ENCODE data around the gene COPB2. TPM values are rescaled to one million over a fixed set of nuclear protein-coding genes. Genes with fewer than 3 reads are reported as not detected.
A peak's percentile ranks its signal among the peaks of the same experiment; 100 is the strongest.
"Not testable (repeated sequence)": the region's sequence is repeated elsewhere in the genome, so short reads cannot be mapped to it uniquely, and the experiment has no call there.

Gene COPB2
- total and polyA plus RNA-seq, 8 donors, result 26.9 to 114 (median 93.6) TPM

DNA sequence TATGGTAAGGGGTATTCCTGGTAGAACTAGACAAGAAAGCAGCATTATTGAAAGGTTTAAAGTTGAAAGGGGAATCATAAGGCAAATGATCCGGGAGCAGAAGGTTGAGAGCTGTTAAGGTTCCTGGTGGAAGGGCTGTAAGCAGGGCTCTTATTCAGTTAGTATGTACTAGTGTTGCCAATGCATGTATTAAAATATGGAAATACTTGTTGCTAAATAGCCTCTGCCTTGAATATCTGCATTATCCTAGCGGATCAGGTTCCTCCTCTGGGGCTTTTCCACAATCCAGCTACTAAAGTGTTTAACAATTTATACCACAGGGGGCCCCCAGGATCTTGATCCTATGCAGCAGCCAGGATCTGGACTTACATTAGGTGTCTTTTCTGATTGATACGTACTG is 7.3 kb upstream of the COPB2 start:
- 93 to 95% methylated on average over 3 of the region's 3 CpGs for WGBS, 2 donors
- peaks cover under 1 to 6% (median 1%) of the 10 kb centered on the region in 3 donors for H3K4me1 ChIP-seq
- no peak for ATAC-seq
- intact Hi-C loops (cut with DNase I), result no loop called here
- H3K27ac ChIP-seq, result no peak overlapping the region
- TF ChIP-seq, protein P1, sequence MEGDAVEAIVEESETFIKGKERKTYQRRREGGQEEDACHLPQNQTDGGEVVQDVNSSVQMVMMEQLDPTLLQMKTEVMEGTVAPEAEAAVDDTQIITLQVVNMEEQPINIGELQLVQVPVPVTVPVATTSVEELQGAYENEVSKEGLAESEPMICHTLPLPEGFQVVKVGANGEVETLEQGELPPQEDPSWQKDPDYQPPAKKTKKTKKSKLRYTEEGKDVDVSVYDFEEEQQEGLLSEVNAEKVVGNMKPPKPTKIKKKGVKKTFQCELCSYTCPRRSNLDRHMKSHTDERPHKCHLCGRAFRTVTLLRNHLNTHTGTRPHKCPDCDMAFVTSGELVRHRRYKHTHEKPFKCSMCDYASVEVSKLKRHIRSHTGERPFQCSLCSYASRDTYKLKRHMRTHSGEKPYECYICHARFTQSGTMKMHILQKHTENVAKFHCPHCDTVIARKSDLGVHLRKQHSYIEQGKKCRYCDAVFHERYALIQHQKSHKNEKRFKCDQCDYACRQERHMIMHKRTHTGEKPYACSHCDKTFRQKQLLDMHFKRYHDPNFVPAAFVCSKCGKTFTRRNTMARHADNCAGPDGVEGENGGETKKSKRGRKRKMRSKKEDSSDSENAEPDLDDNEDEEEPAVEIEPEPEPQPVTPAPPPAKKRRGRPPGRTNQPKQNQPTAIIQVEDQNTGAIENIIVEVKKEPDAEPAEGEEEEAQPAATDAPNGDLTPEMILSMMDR (IDR thresholded peaks at IDR 0.05), result no peak
- no peaks in the 10 kb centered on the region for H3K9me3 ChIP-seq
- no peak overlapping the region for H3K4me3 ChIP-seq
- no peak for DNase-seq
- FAIRE-seq, result no peak
- no peaks in the 10 kb centered on the region for H3K27me3 ChIP-seq
- no peaks in the 10 kb centered on the region for H3K36me3 ChIP-seq

DNA sequence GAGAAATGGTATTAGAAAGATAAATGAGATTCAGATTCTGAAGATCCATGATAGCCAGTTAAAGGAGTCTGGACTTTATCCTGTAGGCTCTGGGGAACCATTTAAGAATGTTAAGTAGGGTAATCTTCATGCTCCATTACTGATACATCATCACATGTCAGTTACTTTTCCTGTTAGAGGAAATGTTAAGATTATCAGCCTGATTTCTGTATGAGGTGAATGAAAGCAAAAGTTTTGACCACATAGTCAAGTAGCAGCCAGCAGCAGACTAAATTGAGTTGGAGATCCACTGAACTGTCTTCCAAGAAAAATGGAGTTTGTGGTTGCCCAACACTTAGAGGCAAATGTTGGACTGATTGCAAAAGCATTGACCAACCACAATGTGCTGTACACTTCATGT is 4.7 kb upstream of the COPB2 start:
- Histone ChIP-seq H3K4me1 (peaks cover 6 to 15% (median 7%) of the 10 kb centered on the region in 3 donors), H3K36me3 (no peaks in the 10 kb centered on the region), H3K27me3 (no peaks in the 10 kb centered on the region), H3K9me3 (no peaks in the 10 kb centered on the region), H3K4me3 (no peak overlapping the region), H3K27ac (no peak overlapping the region)
- ATAC-seq (no peak), DNase-seq (no peak), FAIRE-seq (no peak)
- intact Hi-C loops (cut with DNase I), result no loop called here
- TF ChIP-seq, protein P1 (IDR thresholded peaks at IDR 0.05), result no peak

DNA sequence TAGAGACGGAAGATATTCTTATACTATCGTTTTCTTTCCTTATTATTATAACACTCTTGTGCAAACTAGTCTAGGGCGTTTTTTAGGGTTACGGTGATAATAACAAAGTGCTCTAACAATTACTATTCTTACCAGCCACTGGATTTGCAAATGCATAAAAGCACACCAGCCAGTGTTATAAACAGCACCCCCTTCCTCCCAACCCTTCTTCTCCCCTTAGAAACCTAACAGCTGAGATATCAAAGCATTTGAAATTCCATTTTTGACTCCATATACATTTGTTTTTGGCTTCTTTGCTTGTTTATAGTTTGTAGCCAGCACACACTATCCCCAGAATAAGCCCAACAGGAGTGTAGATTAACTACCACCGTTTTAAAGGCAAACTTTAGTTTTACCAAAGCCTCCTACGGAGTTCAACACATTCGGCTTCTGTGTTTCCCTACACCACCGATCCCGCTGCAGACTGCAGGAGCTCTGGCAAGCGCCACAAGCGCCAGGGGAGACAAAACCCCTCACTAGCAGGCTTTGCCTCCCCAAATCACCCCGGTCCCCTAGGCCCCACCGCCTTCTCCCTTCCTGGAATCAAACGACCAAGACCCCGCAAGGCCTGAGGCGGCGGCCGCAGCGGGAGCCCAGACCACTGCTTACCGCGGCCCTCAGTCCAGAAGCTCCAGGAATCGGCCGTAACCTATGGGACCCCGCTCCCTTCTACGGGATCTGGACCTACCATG is 461 bp downstream of the COPB2 start:
- Histone ChIP-seq H3K36me3 (no peaks in the 10 kb centered on the region), H3K9me3 (no peaks in the 10 kb centered on the region), H3K4me1 (peaks cover 10 to 32% (median 31%) of the 10 kb centered on the region in 3 donors), H3K4me3 (peak overlapping the region; percentile 66 to 99 (median 80)), H3K27me3 (no peaks in the 10 kb centered on the region), H3K27ac (peak overlapping the region; percentile 86 to 99 (median 96))
- no peak for FAIRE-seq
- WGBS, 2 donors, result 1% methylated on average over 25 of the region's 25 CpGs
- intact Hi-C loops (cut with DNase I), result no loop called here
- DNase-seq, result no peak
- ATAC-seq, result peak; percentile 3 to 31 (median 22)
- TF ChIP-seq, protein P1 (IDR thresholded peaks at IDR 0.05), result no peak

DNA sequence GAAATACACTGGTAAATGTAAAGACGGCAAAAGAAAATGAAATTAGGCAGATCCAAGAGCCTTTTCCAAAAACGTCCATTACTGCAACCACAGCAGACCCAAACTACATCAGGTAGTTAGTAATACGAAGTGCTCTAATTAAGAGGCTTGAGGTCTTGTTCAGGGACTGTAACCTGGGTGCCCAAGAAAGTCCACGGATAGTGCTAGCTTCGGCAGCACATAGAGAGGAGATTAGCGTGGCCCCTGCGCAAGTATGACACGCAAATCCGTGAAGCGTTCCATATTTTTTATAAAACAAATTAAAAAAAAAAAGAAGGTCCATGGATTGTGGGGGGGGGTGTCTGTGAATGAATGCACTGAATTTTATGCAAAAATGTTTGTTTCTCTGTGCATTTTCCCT is 1.4 kb downstream of the COPB2 start:
- ATAC-seq (no peak), FAIRE-seq (no peak), DNase-seq (no peak)
- 27 to 36% methylated on average over 10 of the region's 10 CpGs for WGBS, 2 donors
- intact Hi-C loops (cut with DNase I), result no loop called here
- TF ChIP-seq, protein P1 (IDR thresholded peaks at IDR 0.05), result no peak
- H3K27me3 ChIP-seq, result no peaks in the 10 kb centered on the region
- H3K9me3 ChIP-seq, result no peaks in the 10 kb centered on the region
- H3K27ac ChIP-seq, result peak overlapping the region in 1 of 4 donors; percentile 18
- H3K36me3 ChIP-seq, result no peaks in the 10 kb centered on the region
- H3K4me3 ChIP-seq, result peak overlapping the region in 3 of 4 donors; percentile 68 to 99 (median 93)
- peaks cover 8 to 35% (median 33%) of the 10 kb centered on the region in 3 donors for H3K4me1 ChIP-seq

DNA sequence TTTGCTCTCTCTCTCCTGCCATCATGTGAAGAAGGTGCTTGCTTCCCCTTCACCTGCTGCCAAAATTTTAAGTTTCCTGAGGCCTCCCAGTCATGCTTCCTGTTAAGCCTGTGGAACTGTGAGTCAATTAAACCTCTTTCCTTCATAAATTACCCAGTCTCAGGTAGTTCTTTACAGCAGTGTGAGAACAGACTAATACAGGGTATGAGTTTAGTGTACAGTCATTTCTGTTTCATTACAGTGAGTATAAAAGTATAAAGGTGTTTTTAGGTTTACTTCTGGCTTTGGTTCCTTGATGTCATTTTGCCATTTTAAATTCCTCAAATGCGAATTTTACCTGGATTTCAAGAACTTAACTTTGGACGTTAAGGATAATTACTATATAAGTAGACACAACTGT is 7.2 kb downstream of the COPB2 start:
- not testable (repeated sequence) for H3K9me3 ChIP-seq, FAIRE-seq

More for the DNA sequence above, 7.2 kb downstream of the COPB2 start:
- peaks cover 15 to 42% (median 24%) of the 10 kb centered on the region in 3 donors for H3K4me1 ChIP-seq
- intact Hi-C loops (cut with DNase I); H3K27me3 ChIP-seq; H3K4me3 ChIP-seq; H3K27ac ChIP-seq; ATAC-seq; DNase-seq: not testable (repeated sequence)
- WGBS, 2 donors, result 45 to 82% methylated on average over 2 of the region's 2 CpGs
- peaks cover 3 to 47% (median 5%) of the 10 kb centered on the region in 3 donors for H3K36me3 ChIP-seq

Measured in pancreas (tissue), 10 donors.